Upper lobe of left lung (tissue), 6 donors: Measurements from ENCODE around the gene MAEL. TPM values are rescaled to one million over a fixed set of nuclear protein-coding genes. Genes with fewer than 3 reads are reported as not detected.
A peak's percentile ranks its signal among the peaks of the same experiment; 100 is the strongest.

Experiments used
- ATAC-seq, 2 donors: fragments of 200-7000 bp; cut with Tn5 transposase; one replicate each; pipeline ENCODE4 v1.9.1; 2022; ENCODE audit warnings: mild to moderate bottlenecking in 2 of 2, moderate library complexity in 2 of 2; ENCODE audit not compliant: low FRiP score in 2 of 2
- DNase-seq, 2 donors: peaks; one replicate each; pipeline ENCODE4 v3.0.0-alpha.2; 2019 to 2020
- H3K27ac ChIP-seq, 4 donors: fragments of 200-600 bp; sonication (generic); one replicate each; pipeline ENCODE4 v1.5.1; 2016 to 2019
- H3K27me3 ChIP-seq, 4 donors: fragments of 200-600 bp; sonication (generic); one replicate each; pipeline ENCODE4 v1.5.1; 2017 to 2019
- H3K36me3 ChIP-seq, 4 donors: fragments of 200-600 bp; sonication (generic); one replicate each; pipeline ENCODE4 v1.5.1; 2016 to 2019
- H3K4me1 ChIP-seq, 4 donors: fragments of 200-600 bp; sonication (generic); one replicate each; pipeline ENCODE4 v1.5.1; 2018 to 2019
- H3K4me3 ChIP-seq, 4 donors: fragments of 200-600 bp; sonication (generic); one replicate each; pipeline ENCODE4 v1.5.1; 2017 to 2019; ENCODE audit warnings: mild to moderate bottlenecking in 2 of 4, moderate library complexity in 1 of 4
- H3K9me3 ChIP-seq, 4 donors: fragments of 200-600 bp; sonication (generic); one replicate each; pipeline ENCODE4 v1.5.1; 2018 to 2019
- CTCF ChIP-seq, 6 experiments: fragments of 450-650 bp in 4 of 6; fragments of 200-600 bp in 2 of 6; sonication (generic) in 2 of 6; IDR thresholded peaks; one replicate each; pipeline ENCODE4 v1.5.1; 2016 to 2019; ENCODE audit warnings: antibody characterized with exemption in 6 of 6
- EP300 ChIP-seq, 4 donors: sonication (generic); formaldehyde crosslinking; IDR thresholded peaks; one replicate each; pipeline ENCODE4 v1.5.1; 2017; ENCODE audit warnings: antibody characterized with exemption in 4 of 4, control low read depth in 2 of 4
- POLR2A ChIP-seq, 4 donors: fragments of 450-650 bp; IDR thresholded peaks; one replicate each; pipeline ENCODE4 v1.5.1; 2016 to 2017; ENCODE audit warnings: antibody characterized with exemption in 4 of 4, mild to moderate bottlenecking in 2 of 4
- POLR2AphosphoS5 ChIP-seq, 2 donors: sonication (generic); formaldehyde crosslinking; IDR thresholded peaks; one replicate each; pipeline ENCODE4 v1.5.1; 2017; ENCODE audit warnings: antibody characterized with exemption in 2 of 2
- WGBS, 2 donors: methylation state at CpG; one replicate each; pipeline ENCODE4 v1.1.5; 2017 to 2018; 5-methylcytosine and 5-hydroxymethylcytosine counted together
- small RNA-seq, 4 donors: library from RNA; depleted of rRNA; stranded (forward); fragments of <200 nt; gene quantifications; one replicate each; pipeline ENCODE3, GENCODE V24; 2016
- total RNA-seq, 6 donors: library from RNA; depleted of rRNA in 4 of 6; stranded (reverse); fragments of >200 nt in 4 of 6; gene quantifications; one replicate each; pipeline versions ENCODE4 v1.1.0 to v1.2.1, GENCODE V29; 2016 to 2021
- donor health status: DM: no; HTN: no; CAD: no; lungs with moderate emphysema.
- donor health status: DM: no; HTN: yes; CAD: no; lungs with severe emphysema.

Gene MAEL
- total RNA-seq, 6 donors from 2014 or later = not detected

DNA sequence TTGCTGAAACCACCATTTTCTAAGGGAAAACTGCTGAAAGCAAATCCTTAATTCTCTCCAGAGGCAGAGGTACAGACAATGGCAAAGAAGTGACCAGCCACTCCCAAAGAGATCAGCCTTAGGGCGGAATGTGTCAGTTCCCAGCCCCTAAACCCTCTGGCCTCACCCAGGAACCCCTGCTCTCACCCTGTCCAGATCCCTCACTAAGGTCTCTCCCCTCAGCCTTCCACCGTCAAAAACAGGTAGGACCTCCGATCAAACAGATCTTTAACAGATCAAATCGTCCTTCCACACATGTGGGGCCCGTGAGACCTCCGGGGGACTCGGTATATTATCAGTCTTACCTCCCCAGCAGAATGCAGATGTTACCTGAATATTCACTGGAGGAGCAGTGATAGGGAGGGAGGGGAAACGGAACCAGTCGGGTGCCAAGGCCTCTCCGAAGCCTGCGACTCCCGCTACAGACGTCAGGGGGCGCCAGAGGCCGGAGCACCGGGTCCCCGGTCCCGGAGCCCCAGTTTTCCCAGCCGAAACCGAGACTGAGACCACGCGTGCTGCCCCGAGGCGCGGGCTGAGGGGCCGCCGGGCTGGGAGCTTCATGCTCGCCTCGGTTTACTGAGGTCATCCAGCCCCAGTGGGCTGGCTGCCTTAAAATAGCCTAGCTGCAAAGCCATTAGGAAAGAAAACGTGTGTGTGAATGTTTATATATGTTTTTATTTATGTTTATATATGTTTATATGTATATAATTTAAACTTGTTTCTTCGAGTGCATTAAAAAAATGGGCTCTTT lies 77.4 kb downstream of the MAEL start:
- Histone ChIP-seq H3K36me3 (no peaks in the 10 kb centered on the region), H3K4me1 (peaks cover 4 to 7% (median 5%) of the 10 kb centered on the region in 4 donors), H3K27me3 (no peaks in the 10 kb centered on the region), H3K4me3 (peak overlapping the region in 2 of 4 donors; percentile 26 to 31), H3K27ac (no peak overlapping the region), H3K9me3 (no peaks in the 10 kb centered on the region)
- peak; percentile 82 to 95 for DNase-seq
- TF ChIP-seq CTCF (IDR thresholded peaks at IDR 0.05) (peak; percentile 84 to 97 (median 92)), EP300 (IDR thresholded peaks at IDR 0.05) (no peak), POLR2A (IDR thresholded peaks at IDR 0.05) (no peak)
- 6 to 10% methylated on average over 17 to 31 of the region's 31 CpGs for WGBS, 2 donors
- peak; percentile 79 to 93 for ATAC-seq

GRCh38 chr1:167067904-167068303 lies 78.8 kb downstream of the MAEL start:
- no peak overlapping the region for H3K27ac ChIP-seq
- DNase-seq = no peak
- TF ChIP-seq POLR2AphosphoS5 (IDR thresholded peaks at IDR 0.05) (no peak), EP300 (IDR thresholded peaks at IDR 0.05) (no peak), CTCF (IDR thresholded peaks at IDR 0.05) (no peak), POLR2A (IDR thresholded peaks at IDR 0.05) (no peak)
- H3K27me3 ChIP-seq = no peaks in the 10 kb centered on the region
- no peak for ATAC-seq
- H3K9me3 ChIP-seq = no peaks in the 10 kb centered on the region
- H3K4me3 ChIP-seq = no peak overlapping the region
- 78 to 84% methylated on average over 3 of the region's 3 CpGs for WGBS, 2 donors
- H3K36me3 ChIP-seq = no peaks in the 10 kb centered on the region
- peaks cover 4 to 7% (median 5%) of the 10 kb centered on the region in 4 donors for H3K4me1 ChIP-seq

DNA sequence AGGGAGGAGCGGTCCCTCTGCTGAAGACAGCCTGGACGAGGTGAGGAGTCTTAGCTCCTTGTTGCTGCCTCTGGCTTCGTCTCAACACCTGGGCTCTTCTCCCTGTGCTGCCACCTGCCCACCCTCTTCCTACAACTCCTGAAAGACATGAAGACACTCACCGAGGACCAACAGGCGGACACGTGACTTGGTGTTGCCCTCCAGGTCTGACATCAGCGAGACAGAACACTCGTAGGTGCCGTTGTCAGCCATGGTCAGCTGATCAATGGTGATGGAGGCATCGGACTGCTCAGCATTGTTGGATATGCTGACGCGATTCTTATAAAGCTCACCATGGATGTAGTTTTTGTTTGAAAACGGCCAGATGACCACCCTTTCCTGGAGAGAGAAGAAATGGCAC lies 79.7 kb downstream of the MAEL start:
- DNase-seq (no peak), ATAC-seq (no peak)
- WGBS, 2 donors = 83 to 90% methylated on average over 9 to 13 of the region's 13 CpGs
- no peaks in the 10 kb centered on the region for H3K9me3 ChIP-seq
- no peaks in the 10 kb centered on the region for H3K27me3 ChIP-seq
- TF ChIP-seq EP300 (IDR thresholded peaks at IDR 0.05) (no peak), CTCF (IDR thresholded peaks at IDR 0.05) (no peak), POLR2A (IDR thresholded peaks at IDR 0.05) (no peak), POLR2AphosphoS5 (IDR thresholded peaks at IDR 0.05) (no peak)
- H3K36me3 ChIP-seq = no peaks in the 10 kb centered on the region
- H3K27ac ChIP-seq = no peak overlapping the region
- peaks cover 4 to 7% (median 5%) of the 10 kb centered on the region in 4 donors for H3K4me1 ChIP-seq
- H3K4me3 ChIP-seq = no peak overlapping the region

DNA sequence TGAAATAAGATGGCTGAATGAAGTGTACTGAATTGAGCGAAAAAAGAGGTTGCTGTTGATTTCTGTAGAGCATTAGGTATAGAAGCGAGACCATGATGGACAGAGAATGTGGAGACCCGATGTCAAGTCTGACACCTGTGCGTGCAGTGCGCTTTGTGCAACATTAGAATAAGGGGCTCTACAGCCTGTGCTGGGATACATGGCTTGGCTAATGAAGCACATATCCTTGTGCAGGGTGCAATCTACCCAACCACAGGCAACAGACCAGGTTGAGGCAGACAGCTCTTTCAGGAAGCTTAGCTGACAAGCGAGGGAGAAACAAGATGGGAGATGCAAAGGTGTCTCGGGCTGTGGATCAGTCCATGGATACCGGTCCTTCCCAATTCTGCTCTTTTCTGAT lies 82.2 kb downstream of the MAEL start:
- ATAC-seq = no peak

More for the DNA sequence above, 82.2 kb downstream of the MAEL start:
- H3K9me3 ChIP-seq = no peaks in the 10 kb centered on the region
- H3K4me3 ChIP-seq = no peak overlapping the region
- no peaks in the 10 kb centered on the region for H3K27me3 ChIP-seq
- no peak for DNase-seq
- TF ChIP-seq CTCF (IDR thresholded peaks at IDR 0.05) (no peak), POLR2AphosphoS5 (IDR thresholded peaks at IDR 0.05) (no peak), EP300 (IDR thresholded peaks at IDR 0.05) (no peak), POLR2A (IDR thresholded peaks at IDR 0.05) (no peak)
- H3K27ac ChIP-seq = no peak overlapping the region
- 95 to 97% methylated on average over 8 of the region's 8 CpGs for WGBS, 2 donors
- H3K36me3 ChIP-seq = no peaks in the 10 kb centered on the region
- peaks cover 4 to 7% (median 5%) of the 10 kb centered on the region in 4 donors for H3K4me1 ChIP-seq

Small RNAs within 50 kb of the gene (small RNA-seq; reads per million reads assigned to genes)
- gene RNA5SP65 = 6.5 to 43.6 (median 8.6) reads per million in 4 donors

Other genes starting within 250 kb of the MAEL start
- 10 to 100 TPM; 45.9 to 78.0 (median 67.8) TPM for gene POGK, start 149.8 kb upstream of the MAEL start, total RNA-seq
- 10 to 100 TPM in 2 of 6 donors, 1 to 10 TPM in 4; 2.6 to 15.3 (median 8.5) TPM for gene TADA1, start 113.0 kb upstream of the MAEL start, total RNA-seq
- 1 to 10 TPM in 3 of 6 donors, under 1 TPM in 3; under 0.01 to 3.3 (median 0.84) TPM for gene ILDR2, start 13.7 kb upstream of the MAEL start, total RNA-seq
- 10 to 100 TPM in 1 of 6 donors, 1 to 10 TPM in 4, under 1 TPM in 1; 0.89 to 18.4 (median 3.8) TPM for gene GPA33, start 101.1 kb downstream of the MAEL start, total RNA-seq
- under 1 TPM in 3 of 6 donors, not detected in 3; 0.10 to 0.30 (median 0.23) TPM for gene STYXL2, start 104.8 kb downstream of the MAEL start, total RNA-seq
- 10 to 100 TPM in 5 of 6 donors, 1 to 10 TPM in 1; 9.1 to 26.8 (median 15.6) TPM for gene POU2F1, start 231.6 kb downstream of the MAEL start, total RNA-seq